ENCODE data around the gene MAMSTR. TPM values are rescaled to one million over a fixed set of nuclear protein-coding genes. Genes with fewer than 3 reads are reported as not detected.
A peak's percentile ranks its signal among the peaks of the same experiment; 100 is the strongest.
"Not testable (repeated sequence)": the region's sequence is repeated elsewhere in the genome, so short reads cannot be mapped to it uniquely, and the experiment has no call there.

MAMSTR gene
- total and polyA plus RNA-seq, 8 donors, result 0.51 to 2.6 (median 1.1) TPM

DNA sequence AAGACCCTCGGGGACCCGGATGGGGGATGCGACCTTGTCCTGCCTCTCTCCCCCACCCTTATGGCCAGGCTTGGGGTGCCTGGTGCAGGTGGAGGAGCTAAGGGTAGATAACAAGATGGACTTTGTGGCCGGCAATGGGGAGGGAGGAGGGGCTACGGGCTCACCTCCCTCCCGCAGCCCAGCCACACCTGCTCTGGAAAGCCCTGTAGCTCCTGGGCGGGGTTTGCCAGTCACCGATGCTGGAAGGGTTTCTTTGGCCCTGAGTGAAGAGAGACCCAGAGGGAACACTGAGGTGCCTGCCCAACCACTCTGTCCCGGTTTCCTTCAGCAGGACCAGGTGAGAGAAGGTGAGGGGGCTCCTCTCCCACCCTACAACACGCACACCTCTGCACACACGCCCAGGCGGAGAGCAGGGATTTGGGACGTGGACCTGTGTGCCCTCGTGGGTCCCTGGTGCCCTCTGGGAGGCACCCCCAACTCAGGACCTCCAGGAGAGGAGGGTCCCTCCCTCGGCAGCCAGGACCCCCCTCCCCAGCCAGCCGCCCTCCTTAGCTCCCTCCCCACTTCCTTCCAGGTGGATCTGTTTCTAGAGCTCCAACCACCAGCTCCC is 23.7 kb downstream of the MAMSTR start, which contains the start of gene FUT2:
FUT2 (plus strand) TSS at position 229 of the 610 bp plus-strand sequence. CDS start 6,986 bp downstream, outside the sequence.
- WGBS, 2 donors, result 13 to 15% methylated on average over 14 to 16 of the region's 16 CpGs
- peak within 1 kb of the TSS; percentile 23 to 63 (median 42) for H3K4me3 ChIP-seq
- no peaks in the 10 kb centered on the region for H3K27me3 ChIP-seq
- intact Hi-C loops (cut with DNase I), result no loop called here
- peak within 1 kb of the TSS; percentile 33 to 86 (median 54) for H3K27ac ChIP-seq
- H3K9me3 ChIP-seq, result no peaks in the 10 kb centered on the region
- no peaks in the 10 kb centered on the region for H3K36me3 ChIP-seq
- TF ChIP-seq, protein P1, sequence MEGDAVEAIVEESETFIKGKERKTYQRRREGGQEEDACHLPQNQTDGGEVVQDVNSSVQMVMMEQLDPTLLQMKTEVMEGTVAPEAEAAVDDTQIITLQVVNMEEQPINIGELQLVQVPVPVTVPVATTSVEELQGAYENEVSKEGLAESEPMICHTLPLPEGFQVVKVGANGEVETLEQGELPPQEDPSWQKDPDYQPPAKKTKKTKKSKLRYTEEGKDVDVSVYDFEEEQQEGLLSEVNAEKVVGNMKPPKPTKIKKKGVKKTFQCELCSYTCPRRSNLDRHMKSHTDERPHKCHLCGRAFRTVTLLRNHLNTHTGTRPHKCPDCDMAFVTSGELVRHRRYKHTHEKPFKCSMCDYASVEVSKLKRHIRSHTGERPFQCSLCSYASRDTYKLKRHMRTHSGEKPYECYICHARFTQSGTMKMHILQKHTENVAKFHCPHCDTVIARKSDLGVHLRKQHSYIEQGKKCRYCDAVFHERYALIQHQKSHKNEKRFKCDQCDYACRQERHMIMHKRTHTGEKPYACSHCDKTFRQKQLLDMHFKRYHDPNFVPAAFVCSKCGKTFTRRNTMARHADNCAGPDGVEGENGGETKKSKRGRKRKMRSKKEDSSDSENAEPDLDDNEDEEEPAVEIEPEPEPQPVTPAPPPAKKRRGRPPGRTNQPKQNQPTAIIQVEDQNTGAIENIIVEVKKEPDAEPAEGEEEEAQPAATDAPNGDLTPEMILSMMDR (IDR thresholded peaks at IDR 0.05), result no peak
- no peak for FAIRE-seq
- H3K4me1 ChIP-seq, result peaks cover 0 to 5% (median 0%) of the 10 kb centered on the region in 3 donors
- ATAC-seq, result peak; percentile 91 to 95 (median 95)
- peak; percentile 76 to 90 (median 84) for DNase-seq

DNA sequence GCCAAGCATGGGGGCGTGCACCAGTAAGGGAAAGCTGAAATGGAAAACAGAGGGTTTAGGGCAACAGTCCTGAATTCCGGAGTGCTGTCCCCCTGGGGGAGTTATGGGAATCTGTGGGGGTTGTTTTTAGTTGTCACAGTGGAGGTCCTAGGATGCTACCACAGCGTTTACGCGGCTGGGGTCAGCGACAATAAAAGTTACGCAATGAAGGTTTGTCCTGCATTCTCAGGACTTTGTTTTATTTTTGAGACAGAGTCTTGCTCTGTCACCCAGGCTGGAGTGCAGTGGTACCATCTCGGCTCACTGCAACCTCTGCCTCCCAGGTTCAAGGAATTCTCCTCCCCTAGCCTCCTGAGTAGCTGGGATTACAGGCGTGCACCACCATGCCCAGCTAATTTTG is 25.9 kb downstream of the MAMSTR start:
- H3K27me3 ChIP-seq; H3K9me3 ChIP-seq; intact Hi-C loops (cut with DNase I); H3K4me3 ChIP-seq; ATAC-seq; H3K27ac ChIP-seq; DNase-seq; H3K4me1 ChIP-seq; H3K36me3 ChIP-seq; FAIRE-seq: not testable (repeated sequence)
- WGBS, 2 donors, result 95% methylated on average over 9 of the region's 9 CpGs

DNA sequence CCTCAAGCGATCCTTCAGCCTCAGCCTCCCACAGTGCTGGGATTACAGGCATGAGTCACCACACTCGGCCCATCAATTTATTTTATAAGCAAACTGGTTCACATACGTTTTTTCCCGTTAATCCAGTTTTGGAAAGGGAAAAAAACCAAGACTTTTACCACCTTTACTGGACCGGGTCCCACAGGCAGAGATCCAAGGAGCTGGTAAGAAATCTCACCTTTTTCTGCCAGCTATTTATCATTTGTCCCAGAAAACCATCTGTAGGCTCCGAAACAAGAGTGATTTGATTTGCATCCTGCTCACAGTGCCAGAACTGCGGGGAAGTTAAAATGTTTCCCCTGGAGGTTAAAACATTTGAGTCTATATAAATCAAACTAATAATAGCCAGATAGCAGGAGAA is 30.1 kb downstream of the MAMSTR start:
- no peak for FAIRE-seq
- H3K27ac ChIP-seq, result peak overlapping the region in 1 of 4 donors; percentile 41
- intact Hi-C loops (cut with DNase I), result no loop called here
- H3K9me3 ChIP-seq, result no peaks in the 10 kb centered on the region
- H3K27me3 ChIP-seq, result no peaks in the 10 kb centered on the region
- 19 to 21% methylated on average over 7 of the region's 7 CpGs for WGBS, 2 donors
- no peak overlapping the region for H3K4me3 ChIP-seq
- peak in 2 of 6 donors; percentile 62 to 69 for DNase-seq
- H3K36me3 ChIP-seq, result no peaks in the 10 kb centered on the region
- TF ChIP-seq, protein P1 (IDR thresholded peaks at IDR 0.05), result no peak
- H3K4me1 ChIP-seq, result peaks cover 0 to 4% (median 0%) of the 10 kb centered on the region in 3 donors
- peak; percentile 43 to 68 (median 56) for ATAC-seq

DNA sequence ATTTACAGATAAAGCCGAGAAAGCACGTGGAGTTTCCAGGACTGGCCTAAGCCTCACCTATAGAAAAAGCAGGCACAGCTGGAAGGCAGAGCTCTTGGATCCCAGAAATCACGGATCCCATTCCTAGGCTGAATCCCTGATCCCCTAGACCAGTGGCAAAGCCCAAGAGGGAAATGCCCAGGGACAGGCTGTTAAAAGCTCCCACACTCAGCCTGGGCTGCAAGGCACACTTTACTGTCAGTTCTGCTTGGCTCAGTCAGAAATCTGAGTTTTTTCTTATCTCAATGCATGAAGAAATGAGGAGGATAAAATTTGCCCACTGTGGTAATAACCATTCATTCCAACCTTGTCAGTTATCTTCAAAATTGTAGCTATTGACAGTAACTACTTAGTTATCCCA is 31.7 kb downstream of the MAMSTR start:
- Histone ChIP-seq H3K36me3 (no peaks in the 10 kb centered on the region), H3K27ac (no peak overlapping the region), H3K9me3 (no peaks in the 10 kb centered on the region), H3K27me3 (no peaks in the 10 kb centered on the region), H3K4me1 (peaks cover 0 to 4% (median 0%) of the 10 kb centered on the region in 3 donors), H3K4me3 (no peak overlapping the region)
- no peak for DNase-seq
- no peak for ATAC-seq
- no peak for FAIRE-seq
- 81% methylated on average over 3 of the region's 3 CpGs for WGBS, 2 donors
- intact Hi-C loops (cut with DNase I), result no loop called here
- TF ChIP-seq, protein P1 (IDR thresholded peaks at IDR 0.05), result no peak

DNA sequence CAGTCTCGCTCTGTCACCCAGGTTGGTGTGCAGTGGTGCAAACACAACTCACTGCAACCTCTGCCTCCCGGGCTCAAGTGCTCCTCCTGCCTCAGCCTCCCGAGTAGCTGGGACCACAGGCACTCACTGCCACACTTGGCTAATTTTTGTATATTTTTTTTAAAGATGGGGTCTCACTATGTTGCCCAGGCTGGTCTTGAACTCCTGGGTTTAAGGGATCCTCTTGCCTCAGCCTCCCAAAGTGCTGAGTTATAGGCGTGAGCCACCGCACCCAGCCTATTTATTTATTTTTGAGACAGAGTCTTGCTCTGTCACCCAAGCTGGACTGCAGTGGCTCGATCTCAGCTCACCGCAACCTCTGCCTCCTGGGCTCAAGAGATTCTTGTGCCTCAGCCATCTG is 32.9 kb downstream of the MAMSTR start:
- H3K27me3 ChIP-seq; H3K27ac ChIP-seq; H3K36me3 ChIP-seq; ATAC-seq; DNase-seq; intact Hi-C loops (cut with DNase I); FAIRE-seq; H3K4me3 ChIP-seq; H3K4me1 ChIP-seq; H3K9me3 ChIP-seq: not testable (repeated sequence)
- whole genome bisulfite sequencing, 2 donors, result 93 to 95% methylated on average over 7 of the region's 7 CpGs

DNA sequence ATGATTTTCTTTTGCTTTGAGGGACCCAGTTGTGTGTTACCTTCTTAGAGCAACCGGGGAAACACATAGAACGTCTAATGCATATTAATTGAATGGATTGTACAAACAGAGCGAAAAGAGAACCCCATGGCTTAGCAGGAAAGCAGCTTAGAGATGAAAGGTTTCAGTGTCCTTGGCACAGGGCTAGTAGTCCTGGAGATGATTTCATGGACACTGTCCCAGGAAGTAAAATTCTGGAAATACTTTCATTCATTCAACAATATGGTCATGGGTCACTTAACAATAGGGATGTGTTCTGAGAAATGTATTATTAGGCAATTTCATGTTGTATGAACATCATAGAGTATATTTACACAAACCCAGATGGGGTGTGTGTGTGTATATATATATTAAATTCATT is 33.4 kb downstream of the MAMSTR start:
- TF ChIP-seq, protein P1 (IDR thresholded peaks at IDR 0.05), result no peak
- H3K9me3 ChIP-seq, result no peaks in the 10 kb centered on the region
- H3K4me3 ChIP-seq, result no peak overlapping the region
- H3K27me3 ChIP-seq, result no peaks in the 10 kb centered on the region
- DNase-seq, result no peak
- intact Hi-C loops (cut with DNase I), result no loop called here
- no peak for FAIRE-seq
- 90 to 94% methylated on average over 3 of the region's 3 CpGs for WGBS, 2 donors
- H3K4me1 ChIP-seq, result peaks cover 0 to 4% (median 0%) of the 10 kb centered on the region in 3 donors
- no peaks in the 10 kb centered on the region for H3K36me3 ChIP-seq
- no peak overlapping the region for H3K27ac ChIP-seq
- ATAC-seq, result no peak

Measured in pancreas (tissue), 10 donors.